Measurements from ENCODE around the gene ADAMTS10.
"Not testable (repeated sequence)": the region's sequence is repeated elsewhere in the genome, so short reads cannot be mapped to it uniquely, and the experiment has no call there.

The ADAMTS10 gene

DNA sequence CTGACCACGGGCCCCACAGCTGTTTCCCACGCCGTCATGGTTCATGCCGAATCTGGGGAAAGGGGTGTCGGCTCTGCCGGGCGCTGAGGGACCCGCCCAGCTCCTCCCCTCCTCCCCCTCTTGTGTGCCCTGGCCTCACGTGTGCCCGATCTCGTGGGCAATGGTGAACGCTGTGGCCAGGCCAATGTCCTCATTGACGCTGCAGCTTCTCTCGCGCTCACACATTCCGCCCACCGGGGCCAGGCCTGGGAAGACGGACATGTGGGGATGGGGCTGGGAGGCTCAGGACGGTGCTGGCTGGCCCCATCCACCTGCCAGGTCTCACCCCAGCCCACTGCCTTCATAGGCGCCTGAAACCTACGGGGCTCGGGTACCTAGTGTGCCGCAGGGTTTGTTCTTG lies 14.3 kb downstream of the ADAMTS10 start:
- no peak for DNase-seq (ENCODE audit: low read depth in 4 of 4, low spot score in 1 of 4)

DNA sequence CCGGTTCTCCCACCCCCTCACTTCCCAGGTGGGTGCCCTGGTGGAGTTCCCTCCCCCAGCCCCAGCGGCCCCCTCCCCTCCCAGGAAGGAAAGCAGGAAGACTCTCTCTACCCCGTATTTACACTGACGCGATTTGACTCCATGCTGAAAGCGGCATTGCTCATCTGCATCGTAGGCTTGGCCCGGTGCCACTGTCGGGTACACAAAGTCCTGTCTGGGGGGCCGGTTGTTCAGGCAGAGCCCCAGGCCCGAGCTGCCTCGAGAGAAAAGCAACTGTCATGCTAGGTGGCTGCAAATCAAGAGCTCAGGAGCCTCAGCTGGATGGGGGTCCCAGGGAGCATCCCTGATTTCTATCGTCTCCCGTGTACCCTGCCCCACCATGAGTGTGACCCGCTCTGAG lies 14.9 kb downstream of the ADAMTS10 start:
- no peak for DNase-seq (ENCODE audit: low read depth in 4 of 4, low spot score in 1 of 4)

DNA sequence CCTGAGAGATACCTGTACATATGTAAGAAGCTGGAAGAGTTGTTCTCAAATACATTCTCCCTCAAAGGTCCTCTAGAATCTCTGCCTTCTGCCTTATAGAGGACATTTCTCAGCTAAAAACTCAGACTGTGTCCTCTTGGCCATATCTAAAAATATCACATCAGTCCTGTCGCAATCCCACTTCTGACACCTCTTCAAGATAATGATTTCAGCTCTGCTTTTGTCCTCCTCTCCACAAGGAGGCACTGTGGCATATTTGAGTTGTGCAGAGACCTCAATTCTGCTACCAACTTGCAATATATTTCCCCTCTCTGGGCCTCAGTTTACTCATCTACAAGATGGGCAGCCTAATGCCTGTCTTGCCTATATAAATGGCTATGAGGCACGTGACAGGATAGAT lies 16.6 kb downstream of the ADAMTS10 start:
- DNase-seq (ENCODE audit: low read depth in 4 of 4, low spot score in 1 of 4), result no peak

DNA sequence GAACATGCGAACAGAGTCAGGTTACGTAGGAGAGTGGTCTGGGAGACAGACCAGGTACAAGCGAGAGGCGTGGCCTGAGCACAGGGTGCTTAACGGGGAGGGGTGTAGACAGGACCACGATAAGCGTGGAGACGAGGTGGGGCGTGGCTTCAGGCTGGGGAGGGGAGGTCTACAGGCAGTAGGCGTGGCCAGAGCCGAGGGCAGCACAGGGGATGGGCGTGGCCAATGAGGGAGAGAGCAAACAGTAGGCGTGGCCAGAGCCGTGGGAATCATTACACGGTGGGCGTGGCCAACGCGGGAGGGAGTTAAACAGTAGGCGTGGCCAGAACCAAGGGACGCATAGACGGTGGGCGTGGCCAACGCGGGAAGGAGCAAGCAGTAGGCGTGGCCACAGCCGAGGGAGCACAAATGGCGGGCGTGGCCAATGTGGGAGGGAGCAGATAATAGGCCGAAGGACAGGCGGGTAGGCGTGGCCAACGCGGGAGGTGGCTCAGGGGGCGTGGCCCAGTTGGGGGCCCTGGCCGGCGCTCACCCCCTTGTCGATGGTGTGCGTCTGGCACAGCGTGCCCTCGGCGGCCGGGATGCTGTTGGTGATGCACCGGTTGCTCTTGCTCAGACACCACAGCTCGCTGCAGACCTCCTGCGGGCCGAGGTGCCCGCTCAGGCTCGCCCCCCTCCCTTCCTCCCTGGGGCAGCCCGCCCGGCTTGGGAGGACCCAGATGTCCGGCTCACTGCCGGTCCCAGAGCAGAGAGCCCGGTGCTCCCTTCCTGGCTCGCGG lies 18.1 kb downstream of the ADAMTS10 start:
- peak; percentile 84 to 92 (median 92) for DNase-seq (ENCODE audit: low read depth in 4 of 4, low spot score in 1 of 4)

DNA sequence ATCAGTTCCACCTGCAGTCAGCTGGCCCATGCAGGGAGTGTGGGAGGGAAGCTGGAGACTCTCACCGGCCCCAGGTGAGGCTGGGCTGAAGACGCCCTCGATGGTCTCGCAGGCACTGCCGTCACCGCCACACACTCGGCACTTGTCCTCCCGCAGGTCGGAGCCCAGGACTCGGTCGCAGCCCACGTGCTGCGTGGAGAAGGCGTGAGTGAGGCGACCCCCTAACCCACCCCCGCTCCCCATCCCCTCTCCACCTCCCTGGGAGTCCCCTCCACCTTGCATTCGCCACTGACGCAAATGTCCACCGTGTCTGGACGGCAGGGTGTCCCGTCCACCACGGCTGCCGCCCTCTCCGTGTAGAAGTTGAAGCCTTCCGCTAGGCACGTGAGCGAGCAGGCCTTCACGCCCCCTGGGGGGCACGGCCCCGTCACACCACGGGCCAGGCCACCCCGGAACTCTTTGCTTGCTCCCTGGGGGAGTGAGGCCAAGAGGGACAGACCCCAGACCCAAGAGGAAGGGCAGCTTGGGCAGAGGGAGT lies 21.3 kb downstream of the ADAMTS10 start:
- DNase-seq (ENCODE audit: low read depth in 4 of 4, low spot score in 1 of 4), result no peak

DNA sequence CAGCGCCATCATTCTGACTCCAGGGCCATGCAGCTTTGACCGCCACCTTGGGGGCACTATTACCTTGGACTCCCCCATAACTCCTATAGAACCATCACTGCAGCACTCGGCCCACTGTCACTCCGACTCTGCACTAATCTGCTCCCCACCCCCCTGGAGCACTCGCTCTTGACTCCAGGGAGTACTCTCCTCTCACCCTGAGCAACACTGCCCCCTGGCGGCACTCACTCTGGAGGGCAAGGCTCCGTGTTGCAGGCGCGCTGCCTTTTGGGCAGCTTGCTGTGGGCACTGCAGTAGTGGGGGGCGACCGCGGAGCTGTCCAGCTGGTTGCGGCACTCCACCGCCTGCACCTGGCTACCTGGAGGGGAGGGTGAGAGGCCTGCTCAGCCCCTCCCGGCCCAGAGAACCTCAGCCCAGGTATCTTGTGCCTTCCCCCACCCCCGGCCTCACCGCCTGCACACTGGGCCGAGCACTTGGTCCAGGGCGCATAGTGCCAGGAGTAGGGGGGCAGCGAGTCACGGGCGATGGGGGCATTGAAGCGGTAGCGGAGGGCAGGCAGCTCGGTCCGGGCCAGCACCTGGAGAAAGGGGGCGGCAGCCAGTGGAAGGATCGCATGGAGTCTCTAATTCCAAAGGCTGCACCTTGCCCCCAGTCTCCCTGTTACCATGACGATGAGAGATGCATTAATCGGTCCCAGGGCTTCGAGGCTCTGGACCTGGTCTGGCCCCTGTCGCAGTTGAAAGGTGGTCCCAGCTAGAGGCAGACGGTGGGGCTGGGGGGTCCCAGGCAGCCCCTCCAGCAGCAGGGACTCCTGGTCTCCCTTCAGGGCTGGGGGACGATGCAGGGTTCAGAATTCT lies 24.4 kb downstream of the ADAMTS10 start:
- DNase-seq (ENCODE audit: low read depth in 4 of 4, low spot score in 1 of 4), result peak in 2 of 4 experiments; percentile 37 to 40

DNA sequence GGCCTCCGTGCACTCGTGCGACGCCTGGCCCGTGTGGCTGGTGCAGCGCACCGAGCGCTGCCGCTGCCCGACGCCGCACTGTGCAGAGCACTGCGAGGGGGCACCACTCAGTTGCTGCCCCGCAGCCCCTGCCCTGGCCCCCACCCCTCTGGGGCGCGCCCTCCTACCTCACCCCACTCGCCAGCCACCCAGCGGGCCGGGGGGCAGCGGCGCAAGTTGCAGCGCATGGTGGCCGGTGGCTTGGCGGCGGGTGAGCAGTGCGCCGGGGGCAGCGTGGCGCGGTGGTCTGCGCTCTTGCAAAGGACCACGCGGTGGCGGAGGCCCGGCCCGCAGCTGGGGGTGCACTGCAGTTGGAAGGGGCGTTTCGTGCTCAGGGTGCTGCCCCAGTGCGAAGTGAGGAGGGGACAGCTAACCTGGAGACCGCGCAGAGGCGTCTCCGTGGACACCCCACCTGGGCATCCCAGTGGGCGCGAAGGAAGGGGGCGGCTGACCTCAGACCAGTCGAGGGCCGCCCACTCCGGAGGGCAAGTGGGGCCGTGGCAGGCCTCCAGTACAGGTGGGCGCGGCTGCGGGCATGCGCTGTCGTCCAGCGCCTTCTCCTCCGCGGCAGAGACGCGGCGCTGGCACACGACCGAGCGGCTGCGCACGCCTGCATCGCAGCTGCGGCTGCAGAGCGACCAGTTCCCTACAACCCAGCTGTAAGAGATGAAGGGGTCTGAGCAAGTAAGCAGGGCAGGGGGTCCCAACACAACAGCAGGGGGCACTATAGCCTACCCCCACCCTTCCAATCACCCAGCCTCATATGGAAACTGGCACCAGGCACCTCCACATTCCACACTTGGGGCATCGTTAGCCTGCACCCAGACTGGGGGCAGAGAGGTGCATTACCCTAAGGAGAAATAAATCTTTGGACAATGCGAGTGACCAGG lies 25.3 kb downstream of the ADAMTS10 start:
- DNase-seq (ENCODE audit: low read depth in 4 of 4, low spot score in 1 of 4), result no peak

DNA sequence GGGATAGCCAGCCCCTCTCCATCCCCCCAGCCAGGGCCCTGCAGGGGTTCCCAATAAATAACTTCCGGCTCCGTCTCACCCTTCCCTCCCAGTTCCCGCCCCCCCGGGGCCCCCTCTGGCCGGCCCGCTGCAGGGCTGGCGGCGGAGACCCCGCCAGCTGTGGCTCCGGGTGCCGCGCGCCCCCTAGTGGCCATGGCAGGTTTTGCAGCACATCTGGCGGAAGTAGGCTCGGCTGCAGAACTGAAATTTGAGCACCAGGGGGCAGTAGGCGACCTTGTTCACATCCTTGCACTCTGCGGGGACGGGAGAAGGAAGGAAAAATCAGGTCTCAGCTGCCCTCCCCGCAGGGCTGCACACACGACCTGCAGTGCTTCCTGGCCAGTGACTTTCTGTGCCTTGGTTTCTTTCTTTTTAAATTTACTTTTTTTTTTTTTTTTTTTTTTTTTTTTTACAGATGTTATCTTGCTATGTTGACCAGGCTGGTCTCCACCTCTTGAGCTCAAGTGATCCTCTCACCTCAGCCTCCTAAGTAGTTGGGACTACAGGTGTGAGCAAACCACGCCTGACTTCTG lies 29.7 kb downstream of the ADAMTS10 start:
- peak; percentile 69 to 86 (median 76) for DNase-seq (ENCODE audit: low read depth in 4 of 4, low spot score in 1 of 4)

DNA sequence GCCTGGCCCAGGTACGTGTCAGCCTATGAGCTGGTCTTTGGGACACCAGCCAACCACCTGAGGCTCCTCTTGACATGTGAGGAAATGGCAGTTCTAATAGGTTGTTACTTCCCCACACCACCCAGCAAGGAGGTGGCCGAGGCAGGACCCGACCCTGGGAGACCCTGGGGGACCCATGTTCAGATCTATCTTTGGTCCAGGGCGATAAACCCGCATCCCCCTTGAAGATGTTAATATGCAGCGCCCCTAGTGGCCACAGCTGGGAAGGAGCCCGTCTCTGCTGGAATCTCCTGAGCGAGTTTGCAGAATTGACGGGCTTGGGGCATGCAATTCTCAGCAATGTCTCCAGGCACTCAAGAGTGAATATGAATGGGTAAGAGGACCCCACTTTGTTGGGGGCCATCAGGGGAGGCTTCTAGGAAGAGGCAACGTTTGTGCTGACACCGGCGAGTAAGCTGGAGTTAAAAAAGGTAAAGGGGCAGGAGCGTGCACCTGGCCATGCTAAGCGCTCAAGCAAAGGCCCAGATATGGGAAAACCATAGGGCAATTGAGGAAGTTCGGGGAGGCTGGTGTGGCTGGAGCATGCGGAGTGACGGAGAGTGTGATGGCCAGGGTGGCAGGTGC lies 31.8 kb downstream of the ADAMTS10 start:
- peak; percentile 72 to 81 (median 73) for DNase-seq (ENCODE audit: low read depth in 4 of 4, low spot score in 1 of 4)

DNA sequence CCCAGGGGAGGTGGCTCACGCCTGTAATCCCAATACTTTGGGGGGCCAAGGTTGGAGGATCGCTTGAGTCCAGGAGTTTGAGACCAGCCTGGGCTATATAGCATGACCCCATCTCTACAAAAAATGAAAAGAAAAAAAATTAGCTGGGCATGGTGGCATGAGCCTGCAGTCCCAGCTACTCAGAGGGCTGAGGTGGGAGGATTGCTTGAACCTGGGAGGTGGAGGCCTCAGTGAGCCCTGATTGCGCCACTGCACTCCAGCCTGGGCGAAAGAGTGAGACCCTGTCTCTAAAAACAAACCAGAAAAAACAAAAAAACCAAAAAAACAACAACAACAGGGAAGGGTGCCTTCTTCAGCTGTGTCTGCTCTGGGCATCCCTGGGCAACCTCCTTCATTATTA lies 32.8 kb downstream of the ADAMTS10 start:
- DNase-seq (ENCODE audit: low read depth in 4 of 4, low spot score in 1 of 4), result no peak

DNA sequence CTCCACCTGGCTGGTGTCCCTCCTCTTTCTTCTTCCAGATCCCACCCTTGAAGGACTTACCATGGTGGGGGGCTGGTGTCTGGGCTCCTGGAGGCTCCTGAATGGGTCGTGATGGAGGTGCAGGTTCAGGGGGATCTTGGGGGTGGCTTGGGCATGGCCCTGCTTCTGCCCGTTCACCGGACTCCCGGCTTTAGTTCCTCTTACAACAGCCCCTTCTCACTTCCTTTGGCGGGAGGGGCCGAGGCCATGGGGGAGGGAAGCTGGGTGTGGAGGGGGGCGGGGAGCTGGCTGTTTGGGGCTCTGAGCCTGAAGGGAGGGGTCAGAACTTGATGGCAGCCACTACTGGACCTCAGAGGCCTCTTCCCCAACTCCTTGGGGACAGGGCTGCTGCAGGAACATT lies 33.3 kb downstream of the ADAMTS10 start, which contains the start of gene MYO1F:
MYO1F (minus strand) TSS at position 196 of the 400 bp plus-strand sequence; CDS start at position 63, 133 bp downstream.
- no peak for DNase-seq (ENCODE audit: low read depth in 4 of 4, low spot score in 1 of 4)

DNA sequence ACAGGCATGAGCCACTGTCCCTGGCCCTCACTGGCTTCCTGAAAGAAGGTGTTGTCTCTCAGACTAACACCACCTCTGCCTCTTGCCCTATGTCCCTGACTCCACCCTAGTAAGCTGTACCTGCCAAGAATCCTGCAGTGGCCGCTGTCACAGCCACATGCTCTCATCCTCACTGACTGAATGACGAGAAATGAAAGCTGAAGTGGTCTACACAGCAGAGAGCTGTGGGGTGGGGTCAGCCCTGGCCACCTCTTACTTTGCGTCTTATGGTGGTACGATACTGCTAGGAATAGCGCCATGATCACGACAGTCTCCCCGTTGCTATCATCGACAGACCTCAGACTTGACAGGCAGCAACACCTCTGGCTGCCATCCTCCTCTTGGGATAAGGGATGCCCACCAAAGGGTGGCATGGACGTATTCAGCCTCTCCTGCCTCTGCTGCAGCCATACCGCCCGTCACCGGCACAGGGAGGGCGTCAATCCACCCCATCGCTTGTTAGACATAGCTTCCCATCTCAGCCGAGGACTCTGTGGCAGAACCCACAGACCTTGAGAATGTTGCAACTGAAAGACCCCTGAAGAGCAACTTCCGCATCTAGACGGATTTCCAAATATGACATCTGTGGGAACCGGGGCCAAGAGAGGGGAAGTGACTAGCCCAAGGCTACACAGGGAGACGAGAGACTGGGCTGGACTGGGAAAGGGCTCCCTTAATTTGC lies 34.1 kb downstream of the ADAMTS10 start:
- DNase-seq (ENCODE audit: low read depth in 4 of 4, low spot score in 1 of 4), result no peak

DNA sequence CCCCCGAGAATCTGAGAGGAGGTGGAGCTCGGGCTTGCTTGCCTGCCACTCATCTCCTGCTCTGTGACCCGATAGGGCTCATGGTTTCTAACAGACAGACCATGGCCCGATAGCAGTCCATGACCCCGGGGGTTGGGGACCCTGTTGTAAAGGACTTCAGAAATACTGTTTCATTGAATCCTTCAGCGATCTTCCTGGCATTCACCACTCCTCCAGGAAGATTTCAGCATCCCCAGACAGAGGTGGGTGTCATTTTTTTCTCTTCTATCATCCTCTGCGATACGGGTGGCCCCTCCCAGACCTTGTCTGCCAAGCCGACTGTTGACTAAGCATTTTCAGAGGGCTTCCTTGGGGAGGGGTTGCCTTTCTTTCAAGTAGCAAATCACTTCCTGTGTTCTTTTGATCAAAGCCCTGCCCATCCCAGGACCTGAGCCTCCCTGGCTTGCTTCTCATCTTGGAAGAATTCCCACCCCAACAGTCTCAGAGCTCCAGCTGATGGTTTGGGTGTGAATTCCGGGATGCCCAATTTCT lies 35.0 kb downstream of the ADAMTS10 start:
- no peak for DNase-seq (ENCODE audit: low read depth in 4 of 4, low spot score in 1 of 4)

DNA sequence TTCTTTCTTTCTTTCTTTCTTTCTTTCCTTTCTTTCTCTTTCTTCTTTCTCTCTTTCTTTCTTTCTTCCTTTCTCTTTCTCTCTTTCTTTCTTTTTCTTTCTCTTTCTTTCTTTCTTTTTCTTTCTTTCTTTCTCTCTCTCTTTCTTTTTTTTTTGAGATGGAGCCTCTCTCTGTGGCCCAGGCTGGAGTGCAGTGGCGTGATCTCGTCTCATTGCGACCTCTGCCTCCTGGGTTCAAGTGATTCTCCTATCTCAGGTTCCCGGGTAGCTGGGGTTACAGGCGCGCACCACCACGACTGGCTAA lies 35.9 kb downstream of the ADAMTS10 start:
- DNase-seq (ENCODE audit: low read depth in 4 of 4, low spot score in 1 of 4), result not testable (repeated sequence)

DNA sequence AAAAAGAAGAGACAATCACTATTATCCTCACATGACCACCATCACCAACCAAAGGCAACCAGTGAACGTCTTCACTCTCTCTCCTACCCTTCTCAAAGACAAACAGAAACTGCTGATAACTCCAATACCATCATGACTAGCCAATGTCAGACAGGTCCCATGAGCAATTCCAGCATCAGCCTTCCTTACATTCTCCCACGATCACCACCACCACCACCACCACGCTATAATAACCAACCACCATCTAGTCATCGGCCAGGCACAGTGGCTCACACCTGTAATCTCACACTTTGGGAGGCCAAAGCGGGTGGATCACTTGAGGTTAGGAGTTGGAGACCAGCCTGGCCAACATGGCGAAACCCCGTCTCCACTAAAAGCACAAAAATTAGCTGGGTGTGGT lies 37.2 kb downstream of the ADAMTS10 start:
- DNase-seq (ENCODE audit: low read depth in 4 of 4, low spot score in 1 of 4), result no peak

DNA sequence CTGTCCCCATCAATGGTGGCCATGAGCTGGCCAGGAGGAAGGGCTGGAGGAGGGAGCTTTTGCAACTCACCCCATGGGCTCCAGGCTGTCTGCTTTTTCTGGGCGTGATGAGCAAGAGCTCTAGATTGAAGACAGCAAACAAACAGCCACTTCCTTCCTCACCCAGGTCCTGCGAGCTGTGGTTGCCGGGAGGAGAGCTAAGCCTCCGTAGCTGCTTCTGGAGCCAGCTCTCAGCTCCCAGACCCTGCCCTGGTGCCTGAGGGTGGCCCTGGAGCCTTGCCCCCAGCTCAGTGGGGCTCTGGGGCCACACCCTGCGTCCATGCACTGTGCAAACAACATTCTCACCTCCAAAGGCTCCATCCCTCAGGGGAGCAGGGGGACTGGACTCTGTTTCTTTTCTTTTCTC lies 39.5 kb downstream of the ADAMTS10 start:
- no peak for DNase-seq (ENCODE audit: low read depth in 4 of 4, low spot score in 1 of 4)

DNA sequence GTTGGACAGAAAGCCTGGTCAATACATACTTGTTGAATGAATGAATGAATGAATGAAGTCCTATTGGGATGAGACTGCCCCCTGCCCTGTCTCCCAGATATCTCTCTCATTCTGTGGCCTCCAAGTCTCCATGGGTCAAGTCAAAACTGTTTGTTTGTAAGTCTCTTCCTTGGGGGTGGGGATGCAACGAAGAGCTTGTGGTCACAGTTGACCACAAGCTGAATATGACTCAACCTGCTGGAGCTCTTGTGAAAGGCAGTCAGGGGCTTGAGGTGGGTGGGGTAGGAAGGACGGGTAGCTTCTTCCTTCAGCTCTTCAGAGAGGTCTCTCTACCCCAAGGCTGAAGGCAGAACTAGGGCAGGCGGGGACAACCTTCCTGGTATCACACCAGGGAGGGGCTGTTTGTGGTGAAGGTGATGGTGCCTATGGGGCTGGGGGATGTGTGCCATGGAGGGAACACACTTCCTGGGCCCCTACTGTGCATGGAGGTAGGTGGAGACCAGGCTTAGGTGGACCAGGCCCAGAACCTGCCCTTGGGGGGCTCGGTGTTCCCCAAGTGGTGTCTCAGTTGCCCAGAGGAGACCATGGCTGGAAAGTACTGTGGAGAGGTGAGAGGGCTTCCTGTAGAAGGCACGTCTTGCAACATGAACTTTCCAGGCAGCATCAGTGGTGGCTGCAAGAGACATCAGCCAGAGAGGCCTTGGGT lies 41.3 kb downstream of the ADAMTS10 start:
- DNase-seq (ENCODE audit: low read depth in 4 of 4, low spot score in 1 of 4), result peak in 1 of 4 experiments; percentile 35

DNA sequence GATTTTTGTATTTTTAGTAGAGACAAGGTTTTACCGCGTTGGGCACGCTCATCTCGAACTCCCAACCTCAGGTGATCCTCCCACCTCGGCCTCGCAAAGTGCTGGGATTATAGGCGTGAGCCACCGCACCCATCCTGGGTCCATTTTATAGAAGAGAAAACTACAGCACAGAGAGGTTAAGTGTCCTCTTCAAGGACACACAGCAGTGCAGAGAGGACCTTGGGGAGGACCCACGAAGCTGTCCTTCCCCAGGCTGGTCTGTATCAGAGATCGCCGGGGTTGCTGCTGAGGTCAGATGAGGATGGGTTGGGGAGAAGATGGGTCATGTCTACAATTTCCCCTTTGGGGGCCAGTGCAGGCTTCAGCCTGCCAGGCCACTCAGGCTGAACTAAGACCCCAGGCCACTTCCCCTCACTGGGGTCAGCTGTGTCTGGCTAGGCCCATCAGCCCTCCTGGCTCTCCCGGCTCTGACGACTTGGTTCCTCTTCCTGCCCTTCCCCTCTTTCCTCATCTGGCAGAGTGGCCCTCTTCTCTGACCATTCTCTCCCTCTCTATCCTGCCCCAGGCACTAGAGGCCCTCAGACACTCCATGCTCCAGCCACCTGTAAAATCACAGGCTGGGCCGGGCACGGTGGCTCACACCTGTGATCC lies 42.9 kb downstream of the ADAMTS10 start:
- DNase-seq (ENCODE audit: low read depth in 4 of 4, low spot score in 1 of 4), result no peak
